ENCODE data around the gene EIF4A3. TPM values are rescaled to one million over a fixed set of nuclear protein-coding genes. Genes with fewer than 3 reads are reported as not detected.

The EIF4A3 gene
- total and polyA plus RNA-seq, 9 of the 15 experiments (the other 6 are each of a cell fraction or from before 2014, with no cell fraction given) = 62.7 to 171 (median 127) TPM

- TF ChIP-seq THRB (CRISPR knock-in tag; conservative IDR thresholded peaks at IDR 0.05) = no peak
- peak; percentile 19; the same call in 1 of the 2 replicates for TF ChIP-seq SMARCC2 (IDR thresholded peaks at IDR 0.05; ENCODE audit: low read depth)
- TF ChIP-seq SRF (CRISPR knock-in tag; IDR thresholded peaks at IDR 0.05) = 0 out of 4 replicates have a peak, but pooled peaks of 1 of the 2 experiments have one; percentile 11
- TF ChIP-seq SETDB1 (IDR thresholded peaks at IDR 0.05; ENCODE audit: low read length) = no peak
- 0 out of 4 replicates have a peak, but pooled peaks of 1 of the 2 experiments have one; percentile 12 for TF ChIP-seq HDAC1 (IDR thresholded peaks at IDR 0.05)
- no peak for TF ChIP-seq SMARCA5 (IDR thresholded peaks at IDR 0.05)
- peak; percentile 82 for TF ChIP-seq ZFP36 (IDR thresholded peaks at IDR 0.05; ENCODE audit: low read depth, low read length, partially characterized antibody)
- no peak for TF ChIP-seq TEAD2 (tag; IDR thresholded peaks at IDR 0.05)
- TF ChIP-seq ESRRB (CRISPR knock-in tag; IDR thresholded peaks at IDR 0.05; ENCODE audit: borderline replicate concordance) = no peak
- TF ChIP-seq FOXA1 (IDR thresholded peaks at IDR 0.05; ENCODE audit: borderline replicate concordance) = no peak
- no peak for TF ChIP-seq ZNF263 (CRISPR knock-in tag; IDR thresholded peaks at IDR 0.05; ENCODE audit: borderline replicate concordance)
- TF ChIP-seq ZKSCAN3 (CRISPR knock-in tag; IDR thresholded peaks at IDR 0.05) = no peak
- no peak for TF ChIP-seq STAT5B (CRISPR knock-in tag; IDR thresholded peaks at IDR 0.05)
- TF ChIP-seq PTTG1 (tag; IDR thresholded peaks at IDR 0.05; ENCODE audit: low read depth) = no peak
- no peak for TF ChIP-seq U2AF1 (optimal IDR thresholded peaks at IDR 0.05; ENCODE audit: low read depth, low read length)
- TF ChIP-seq ZSCAN32 (CRISPR knock-in tag; IDR thresholded peaks at IDR 0.05) = no peak
- TF ChIP-seq ARHGAP35 (IDR thresholded peaks at IDR 0.05; ENCODE audit: partially characterized antibody) = peak; percentile 91
- TF ChIP-seq BCOR (IDR thresholded peaks at IDR 0.05) = no peak
- TF ChIP-seq FOXK2 (conservative IDR thresholded peaks at IDR 0.05 in 1 of 2, IDR thresholded peaks at IDR 0.05 in 1 of 2; ENCODE audit: low read depth in 2 of 2) = peak; percentile 64 to 76
- peak; percentile 85; the same call in 1 of the 2 replicates for TF ChIP-seq GTF2E2 (tag; IDR thresholded peaks at IDR 0.05)
- TF ChIP-seq CEBPB (tag; IDR thresholded peaks at IDR 0.05) = peak; percentile 70
- TF ChIP-seq HMGXB4 (CRISPR knock-in tag; IDR thresholded peaks at IDR 0.05) = 0 out of 2 replicates have a peak, but pooled peaks have one; percentile 19
- peak; percentile 91 for TF ChIP-seq POLR2A (conservative IDR thresholded peaks at IDR 0.05)
- TF ChIP-seq RBM25 (IDR thresholded peaks at IDR 0.05; ENCODE audit: low read depth, low read length, severe bottlenecking) = peak; percentile 57
- peak; percentile 22; the same call in 1 of the 2 replicates for TF ChIP-seq MBD2 (IDR thresholded peaks at IDR 0.05; ENCODE audit: borderline replicate concordance, low read depth)
- TF ChIP-seq PHB (CRISPR knock-in tag; IDR thresholded peaks at IDR 0.05) = 0 out of 2 replicates have a peak, but pooled peaks have one; percentile 34
- TF ChIP-seq MAFF (IDR thresholded peaks at IDR 0.05; ENCODE audit: low read length) = peak; percentile 60; the same call in 1 of the 2 replicates
- no peak for TF ChIP-seq RUNX1 (IDR thresholded peaks at IDR 0.05; ENCODE audit: low read depth)
These were observed at the start of gene EIF4A3 (continued) for GRCh38 chr17:80147035-80147822.
